NCI-H446 treated with DMSO at 0.1 percent for 48 hours (cell line): ENCODE results near the gene CTBP2.

Source experiments
- DNase-seq: peaks from one replicate; lab custom pipeline; 2025; lab: John Stamatoyannopoulos, UW

Gene CTBP2

DNA sequence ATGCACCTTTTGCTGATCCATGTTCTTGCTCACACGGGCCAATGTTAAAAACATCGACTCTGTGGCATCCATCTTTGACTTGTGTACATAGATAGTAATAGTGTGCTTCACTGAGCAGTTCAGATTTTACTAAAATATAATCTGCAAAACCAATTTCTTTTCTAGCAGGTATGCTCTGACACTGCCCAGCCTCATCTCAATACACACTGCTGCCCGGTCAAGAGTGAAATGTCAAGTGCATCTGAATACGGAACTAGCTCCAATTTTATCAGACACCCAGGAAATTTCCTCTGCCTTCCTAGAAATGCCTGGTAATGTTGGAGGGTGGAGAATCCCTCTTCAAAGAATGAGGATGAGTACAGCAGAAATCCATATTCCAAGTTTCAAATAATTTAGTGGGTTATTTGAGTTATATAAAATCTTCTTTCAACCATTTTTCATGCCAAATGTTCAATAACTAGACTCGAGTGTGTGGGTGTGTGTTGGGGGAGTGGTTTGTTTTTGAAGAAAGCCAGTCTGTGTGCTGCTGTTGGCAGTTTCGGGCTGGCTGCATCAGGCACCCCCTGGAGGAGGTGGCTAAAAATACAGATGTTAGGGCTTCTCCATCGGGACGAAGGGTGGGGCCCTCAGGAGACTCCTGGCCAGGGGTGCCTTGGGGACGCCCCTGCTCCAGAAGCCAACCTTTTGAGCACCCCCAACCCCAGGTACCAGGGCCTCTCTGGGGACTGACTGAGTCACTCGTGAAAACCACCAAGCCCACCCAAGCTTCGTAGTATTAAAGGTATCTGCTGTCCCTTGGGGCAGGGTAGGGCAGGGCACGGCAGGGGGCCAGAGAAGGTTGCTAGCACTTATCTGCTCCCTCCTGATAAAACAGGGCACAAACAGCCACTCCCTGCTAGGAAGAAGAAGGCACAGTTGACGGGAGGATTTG is 15.4 kb downstream of the CTBP2 start:
- DNase-seq = no peak

DNA sequence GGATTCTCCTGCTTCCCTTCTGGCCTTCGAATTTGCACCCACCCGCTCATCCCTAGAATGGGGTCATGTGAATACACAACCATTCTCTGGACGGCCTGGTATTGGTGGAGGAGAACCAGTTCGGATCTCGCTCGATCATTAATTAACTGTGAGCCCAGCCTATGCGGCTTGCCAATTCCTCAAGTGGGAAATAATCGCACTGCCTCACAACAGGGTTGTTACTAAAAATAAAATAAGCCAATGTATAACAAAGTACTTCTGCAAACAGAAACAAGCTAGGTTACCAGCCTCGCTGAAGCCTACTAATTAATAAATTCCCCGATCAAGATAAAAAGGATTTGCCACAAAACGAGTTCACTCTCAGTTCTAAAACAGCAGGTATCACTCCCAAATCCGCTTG is 16.2 kb downstream of the CTBP2 start:
- no peak for DNase-seq

DNA sequence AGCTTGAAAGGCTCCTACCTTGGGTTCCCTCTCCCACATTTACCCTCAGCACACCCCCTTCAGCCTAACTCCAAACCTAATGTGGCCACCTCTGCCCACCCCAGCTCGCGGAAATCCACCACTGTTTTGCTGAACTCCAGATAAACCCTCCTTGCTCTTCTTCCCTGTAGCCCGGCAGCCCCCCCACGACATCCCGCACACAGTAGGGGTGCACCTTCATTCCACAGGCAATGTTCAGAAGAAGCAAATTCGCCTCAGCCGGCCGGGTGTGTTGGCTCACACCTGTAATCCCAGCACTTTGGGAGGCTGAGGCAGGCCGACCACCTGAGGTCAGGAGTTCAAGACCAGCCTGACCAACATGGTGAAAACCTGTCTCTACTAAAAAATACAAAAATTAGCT is 17.4 kb downstream of the CTBP2 start:
- no peak for DNase-seq

DNA sequence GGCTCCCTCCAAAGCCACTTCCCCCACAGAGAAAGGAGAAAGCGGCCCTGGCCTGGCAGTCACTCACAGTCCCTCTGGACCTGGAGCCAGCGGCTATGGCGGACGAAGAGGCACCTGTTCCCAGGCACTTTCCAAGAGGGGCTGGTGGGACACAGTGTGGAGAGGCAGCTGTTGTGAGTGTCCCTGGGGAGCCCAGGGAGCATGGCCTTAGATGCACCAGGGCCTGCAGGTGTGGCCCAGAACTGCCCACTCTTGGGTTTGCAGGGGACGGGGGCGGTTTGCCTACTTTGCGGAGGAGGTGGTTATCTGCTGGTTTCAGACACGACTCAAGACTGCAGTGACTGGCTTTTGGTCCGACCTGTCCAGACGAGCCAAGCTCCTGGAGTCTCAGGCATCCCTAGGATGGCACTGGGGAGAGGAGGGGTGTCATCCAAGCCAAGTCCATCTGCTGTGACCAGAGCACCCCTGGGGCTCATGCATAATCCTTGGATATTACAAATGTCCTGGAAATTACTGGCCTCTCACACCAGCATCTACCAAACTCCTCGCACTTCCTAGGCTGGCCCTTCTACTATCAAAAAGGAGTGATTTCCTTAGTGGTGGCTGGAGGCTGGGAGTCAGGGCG is 18.4 kb downstream of the CTBP2 start:
- no peak for DNase-seq

DNA sequence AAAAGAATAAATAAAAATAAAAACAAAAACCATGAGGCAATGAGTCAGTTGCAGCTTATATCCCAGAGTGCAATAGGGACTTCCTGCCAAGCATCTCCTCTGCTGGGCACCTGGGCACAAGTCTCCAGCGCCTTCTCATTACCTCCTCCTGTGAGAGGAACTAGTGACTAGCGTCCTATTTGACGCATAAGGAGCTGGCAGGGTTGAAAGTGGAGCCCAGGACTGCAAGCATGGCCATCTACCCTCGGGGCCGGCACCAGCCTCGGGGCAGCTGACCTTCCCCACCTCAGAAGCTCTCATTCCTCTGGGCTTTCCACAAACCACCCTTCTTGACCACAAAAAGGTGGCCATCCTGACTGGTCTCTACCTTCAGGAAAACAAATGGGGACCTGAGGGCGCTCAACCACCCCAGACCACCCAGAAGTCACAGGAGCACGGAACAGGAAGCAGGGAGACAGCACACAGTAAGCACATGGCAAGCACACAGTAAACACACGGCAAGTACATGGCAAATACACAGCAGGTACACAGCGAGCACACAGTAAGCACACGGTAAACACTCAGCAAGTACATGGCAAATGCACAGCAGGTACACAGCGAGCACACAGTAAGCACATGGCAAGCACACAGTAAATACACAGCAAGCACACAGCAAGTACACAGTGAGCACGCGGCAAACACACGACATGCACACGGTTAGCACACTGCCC is 19.1 kb downstream of the CTBP2 start:
- DNase-seq = no peak

DNA sequence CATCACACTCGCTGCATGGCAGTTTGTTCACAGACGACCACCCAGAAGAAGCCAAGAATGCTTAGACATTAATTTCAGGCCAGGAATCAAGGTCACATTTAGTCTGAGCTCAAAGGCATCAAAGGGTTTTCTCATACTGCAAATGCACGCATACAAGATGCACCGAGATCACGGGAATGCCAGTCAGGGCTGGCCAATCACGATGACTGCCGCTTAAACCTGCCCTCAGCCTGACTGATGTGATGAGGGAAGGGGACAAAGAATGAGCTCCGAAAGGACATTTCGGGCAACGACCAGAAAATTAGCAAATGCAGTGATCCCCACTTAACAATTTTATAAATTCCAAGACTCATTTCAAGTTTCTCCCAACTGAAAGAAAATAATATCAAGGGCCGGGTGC is 20.2 kb downstream of the CTBP2 start:
- no peak for DNase-seq

DNA sequence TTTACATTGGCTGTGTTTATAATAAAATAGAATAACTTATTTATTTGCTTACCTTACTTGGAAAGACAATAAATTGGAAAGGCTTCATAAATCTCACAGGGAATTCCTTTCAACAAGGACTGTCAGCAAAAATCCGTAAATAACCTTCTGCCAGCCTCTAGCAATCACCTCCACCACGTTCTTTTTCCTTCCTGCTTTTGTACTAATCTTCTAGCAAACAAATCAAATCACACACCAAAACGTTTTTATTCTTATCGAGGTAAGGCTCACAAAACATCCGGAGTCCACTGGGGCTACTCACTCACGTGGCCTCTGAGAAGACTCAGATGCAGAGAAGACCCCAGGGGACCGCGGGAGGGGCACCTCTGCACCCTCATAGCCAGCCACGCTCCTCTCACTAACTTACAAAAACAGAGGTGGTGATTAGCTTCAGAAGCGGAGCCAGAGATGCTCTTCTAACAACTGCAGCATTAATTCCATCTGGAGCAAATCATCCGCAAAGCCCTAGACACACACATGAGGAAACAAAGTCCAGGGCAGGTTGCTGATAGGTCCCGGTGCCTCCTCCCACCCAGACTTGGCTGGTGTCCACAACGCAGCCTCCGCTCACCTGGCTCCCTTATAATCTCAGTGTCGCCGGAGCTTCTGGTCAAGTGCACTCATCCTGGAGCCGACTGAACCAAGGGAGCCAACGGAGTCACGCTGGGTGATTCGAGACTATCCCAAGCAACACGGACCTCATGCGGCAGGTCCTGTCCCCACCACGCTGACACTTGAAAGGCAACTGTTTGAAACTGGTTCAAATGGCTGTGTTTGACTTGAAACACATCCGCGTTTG is 22.5 kb downstream of the CTBP2 start:
- no peak for DNase-seq

DNA sequence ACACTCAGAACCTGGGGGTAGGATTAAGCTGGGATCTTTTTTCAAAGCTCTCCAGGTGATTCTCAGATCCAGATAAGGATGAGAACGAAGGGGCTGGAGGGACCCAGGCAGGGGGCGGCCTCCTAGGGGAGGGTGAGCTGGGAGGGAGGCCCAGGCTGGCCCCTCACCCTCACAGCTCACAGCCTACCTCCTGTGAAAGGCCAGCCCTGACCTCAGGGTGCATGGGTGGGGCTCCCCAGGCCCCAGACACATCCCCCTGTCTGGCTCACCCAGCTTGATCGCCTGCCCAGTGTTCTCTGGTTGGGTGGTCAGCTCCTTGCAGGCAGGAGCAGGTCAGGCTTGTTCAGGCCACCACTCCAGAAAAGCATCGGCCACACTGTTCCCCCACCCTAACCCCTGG is 24.3 kb downstream of the CTBP2 start:
- DNase-seq = no peak

DNA sequence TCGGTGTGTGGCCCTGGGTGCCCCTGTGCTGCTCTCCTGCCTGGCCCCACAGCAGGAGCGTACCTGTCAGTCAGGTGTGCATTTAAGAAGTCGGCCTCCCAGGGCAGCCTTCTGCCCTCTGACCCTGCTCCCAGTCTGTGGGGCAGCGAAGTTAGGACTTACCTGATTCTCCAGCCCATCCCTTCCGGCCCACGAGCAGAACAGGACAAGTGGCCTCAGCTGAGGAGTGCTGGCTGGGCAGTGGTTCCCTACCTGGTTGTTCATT is 24.7 kb downstream of the CTBP2 start:
- DNase-seq = no peak

DNA sequence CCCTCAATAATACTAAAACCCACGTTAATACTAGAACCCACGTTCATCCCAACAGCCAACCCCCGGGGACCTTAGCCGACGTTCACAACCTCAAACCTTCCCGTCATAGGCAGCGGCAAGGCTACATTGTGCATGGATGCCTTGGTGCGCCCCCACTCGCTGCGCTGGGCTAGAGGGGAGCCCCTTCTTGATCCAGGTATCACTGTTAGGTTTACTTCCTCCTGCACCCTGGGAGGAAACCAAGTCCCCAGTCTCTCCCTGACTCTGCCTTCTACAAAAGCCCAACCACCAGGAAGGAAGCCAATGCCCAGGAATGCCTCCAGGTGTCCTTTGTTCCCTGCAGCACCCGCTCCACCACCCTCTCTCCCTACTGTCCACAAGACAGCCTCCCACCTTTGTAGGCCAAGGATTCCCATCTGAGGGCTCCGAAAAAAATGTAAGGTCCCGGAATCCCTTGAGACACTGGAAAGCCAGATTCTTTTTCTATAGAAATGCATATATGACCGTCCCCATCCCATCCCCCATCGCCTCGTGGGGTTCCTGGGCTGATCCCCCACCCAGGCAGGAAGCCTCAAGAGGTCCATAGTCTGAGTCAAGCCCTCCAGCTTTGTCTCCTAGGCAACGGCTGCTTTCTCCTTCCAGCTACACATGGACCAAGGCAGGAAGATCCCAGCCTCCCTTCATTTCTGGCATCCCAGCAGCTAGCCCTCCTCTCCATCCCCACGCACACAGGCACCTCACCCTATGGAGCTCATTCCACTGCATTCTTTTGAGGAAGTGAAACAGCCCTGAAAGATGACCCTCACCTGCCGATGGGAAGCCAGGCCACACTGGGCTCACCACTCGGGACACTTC is 25.2 kb downstream of the CTBP2 start:
- DNase-seq = no peak

DNA sequence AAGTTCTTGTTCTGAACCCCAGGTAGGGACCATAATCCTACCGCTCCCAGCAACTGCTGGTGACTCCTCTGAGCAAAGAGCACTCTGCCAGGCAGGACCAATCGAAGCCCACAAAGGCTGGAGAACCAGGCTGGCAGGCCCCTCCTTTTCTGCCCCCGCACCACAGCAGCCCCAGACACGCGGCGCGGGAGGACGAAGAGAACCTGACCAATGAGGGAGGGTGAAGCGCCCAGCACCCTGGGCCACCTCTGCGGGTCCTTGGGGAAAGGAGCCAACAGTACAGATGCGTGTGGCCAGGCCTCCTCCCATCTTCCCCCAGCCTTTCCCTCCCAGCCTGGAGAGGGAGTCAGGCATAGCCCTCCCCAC is 25.9 kb downstream of the CTBP2 start:
- no peak for DNase-seq

DNA sequence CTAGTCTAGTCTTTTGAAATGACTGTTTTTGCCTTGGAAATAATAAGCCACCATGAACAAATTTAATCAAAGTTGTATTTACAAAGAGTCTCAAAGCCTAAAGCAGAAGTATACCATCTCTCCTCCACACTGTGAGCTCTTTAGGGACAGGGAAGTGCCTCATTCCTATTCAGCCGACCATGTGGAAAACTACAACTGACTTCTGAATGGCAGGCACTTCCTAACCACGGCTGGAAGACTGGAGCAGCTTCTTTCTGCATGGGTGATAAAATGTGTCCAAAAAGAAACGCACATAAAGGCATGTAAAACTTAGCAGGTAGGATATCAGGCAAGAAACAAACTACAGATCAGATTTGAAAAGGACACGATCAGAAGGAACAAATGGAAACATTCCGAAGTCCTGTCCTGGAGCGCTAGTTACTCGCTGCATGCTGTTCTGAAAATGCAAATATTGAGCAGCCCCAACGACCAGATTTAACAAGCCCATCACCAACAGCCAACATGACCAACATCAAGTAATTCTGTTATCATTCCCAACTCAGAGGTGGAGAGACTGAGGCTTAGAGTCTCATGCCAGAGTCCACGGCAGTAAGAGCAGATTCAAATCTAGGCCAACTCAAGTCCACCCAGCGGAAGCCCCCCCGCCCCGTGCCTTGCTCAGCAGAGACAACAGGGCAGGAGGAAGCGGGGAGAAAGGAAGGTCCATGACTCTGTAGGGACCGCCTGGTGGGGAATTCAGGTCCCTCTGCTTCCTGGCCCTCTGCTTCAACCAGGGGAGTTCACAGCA is 26.5 kb downstream of the CTBP2 start:
- DNase-seq = no peak

DNA sequence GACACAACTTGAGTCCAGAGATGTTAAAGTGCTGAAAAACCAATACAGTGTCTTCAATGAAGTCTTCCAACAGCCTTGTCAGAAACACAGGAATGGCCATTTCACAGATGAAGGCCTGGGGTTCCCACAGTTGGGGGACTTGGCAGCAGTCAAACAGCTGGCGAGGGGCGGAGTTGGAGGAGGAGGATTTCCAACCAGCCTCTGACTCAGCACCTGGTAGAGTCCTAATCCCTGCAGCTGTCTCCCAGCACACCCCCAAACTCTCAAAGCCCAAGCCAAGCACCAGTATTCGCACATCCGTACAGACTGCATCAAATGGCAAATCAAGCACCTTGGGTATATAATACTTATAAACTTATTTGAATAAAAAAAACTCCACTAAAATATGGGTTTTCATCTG is 28.0 kb downstream of the CTBP2 start:
- DNase-seq = no peak

DNA sequence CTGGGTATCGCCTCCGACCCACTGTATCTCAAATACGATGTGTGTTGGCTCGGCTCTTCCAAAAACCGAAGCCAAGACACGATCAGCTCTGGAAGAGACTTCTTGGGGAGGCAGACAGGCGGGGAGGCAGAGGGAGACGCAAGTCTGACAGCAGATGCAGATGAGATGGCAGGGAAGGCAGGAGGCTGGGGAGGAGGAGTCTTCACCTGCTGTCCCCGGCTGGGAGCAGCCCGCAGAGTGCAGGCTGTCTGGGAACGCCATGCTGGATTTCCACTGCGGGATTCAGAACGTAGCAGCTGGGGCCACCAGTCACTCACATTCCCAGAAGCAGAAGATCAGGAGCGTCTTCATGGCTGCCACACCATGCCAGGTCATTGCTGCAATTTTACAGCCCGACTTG is 29.4 kb downstream of the CTBP2 start:
- DNase-seq = no peak

DNA sequence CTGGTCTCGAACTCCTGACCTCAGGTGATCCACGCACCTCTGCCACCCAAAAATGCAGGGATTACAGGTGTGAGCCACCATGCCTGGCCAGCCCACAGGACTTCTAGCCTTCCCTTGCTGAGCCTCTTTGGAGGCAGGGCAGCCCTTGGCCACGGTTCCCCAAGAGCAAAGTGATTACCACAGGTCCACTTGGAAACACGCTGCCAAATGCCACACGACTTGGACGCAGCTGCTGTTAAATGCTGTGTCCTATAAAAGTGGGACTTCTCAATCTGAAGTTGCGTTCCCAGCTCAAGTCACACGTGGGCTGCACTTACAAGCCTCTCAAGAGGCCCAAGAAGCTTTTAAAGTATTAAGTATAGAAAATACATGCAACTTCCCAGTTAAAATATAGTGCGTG is 30.1 kb downstream of the CTBP2 start:
- DNase-seq = no peak

DNA sequence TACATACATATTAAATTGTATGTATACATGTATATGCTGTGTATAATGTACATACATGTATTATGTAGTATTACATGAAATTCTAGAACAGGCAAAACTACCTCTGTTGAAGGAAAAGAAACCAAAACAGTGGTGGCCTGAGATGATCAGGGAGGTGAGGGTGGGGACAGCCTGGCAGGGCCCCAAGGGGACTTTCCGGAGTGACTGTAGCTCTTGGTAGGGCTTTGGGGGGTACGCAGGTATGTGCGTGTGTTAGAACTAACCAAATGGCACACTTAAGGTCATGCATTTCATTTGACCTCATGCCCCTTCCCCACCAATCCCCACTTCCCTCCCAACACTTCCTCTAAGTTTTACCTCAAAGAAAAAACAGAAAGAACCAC is 31.3 kb downstream of the CTBP2 start:
- DNase-seq = no peak

DNA sequence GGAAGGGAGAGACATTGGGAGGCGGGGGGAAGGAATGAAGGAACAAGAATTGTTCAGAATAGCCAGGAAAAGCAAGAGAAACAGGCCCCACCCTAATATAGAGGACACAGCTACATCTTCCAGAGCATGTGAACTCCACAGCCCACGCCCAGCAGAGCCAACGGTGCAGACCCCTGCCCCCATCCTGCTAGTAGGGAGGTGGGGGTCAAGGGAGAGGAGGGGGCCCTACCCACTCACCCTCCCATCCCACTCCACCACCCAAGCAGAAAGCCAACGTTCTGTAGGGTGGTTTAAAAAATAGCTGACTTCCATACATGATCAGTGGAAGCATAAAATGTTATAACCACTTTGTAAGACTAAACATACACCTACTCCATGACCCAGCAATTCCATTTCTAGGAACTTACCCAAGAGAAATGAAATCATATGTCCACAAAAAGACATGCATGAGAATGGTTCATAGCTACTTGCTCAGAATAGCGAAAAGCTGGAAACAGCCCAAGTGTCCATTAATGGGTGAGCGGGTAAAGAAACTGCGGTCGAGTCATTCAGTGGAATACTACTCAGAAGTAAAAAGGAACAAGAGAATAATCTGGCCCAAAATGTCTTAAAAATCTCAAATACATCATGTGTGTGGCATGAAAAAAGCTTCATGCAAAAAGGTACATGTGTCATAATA is 31.8 kb downstream of the CTBP2 start:
- DNase-seq = no peak

DNA sequence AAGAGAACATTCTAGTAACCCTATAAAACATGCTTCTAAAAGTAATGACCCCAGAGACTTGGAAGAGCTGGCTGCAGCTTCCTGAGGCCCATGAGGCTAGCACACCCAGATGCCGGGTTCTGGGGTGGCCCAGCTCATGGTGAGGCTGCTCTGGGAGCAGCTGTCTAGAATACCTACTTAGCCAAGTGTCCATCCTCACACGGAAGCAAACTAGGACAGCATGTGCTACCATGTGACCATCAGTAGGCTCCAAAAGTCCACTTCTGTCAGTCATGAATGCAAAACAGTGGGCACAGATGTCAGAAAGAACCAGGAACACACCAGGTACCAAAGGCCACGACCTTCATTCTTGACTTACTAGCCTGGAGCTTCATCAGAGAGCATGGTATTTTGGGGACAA is 32.4 kb downstream of the CTBP2 start:
- DNase-seq = no peak

DNA sequence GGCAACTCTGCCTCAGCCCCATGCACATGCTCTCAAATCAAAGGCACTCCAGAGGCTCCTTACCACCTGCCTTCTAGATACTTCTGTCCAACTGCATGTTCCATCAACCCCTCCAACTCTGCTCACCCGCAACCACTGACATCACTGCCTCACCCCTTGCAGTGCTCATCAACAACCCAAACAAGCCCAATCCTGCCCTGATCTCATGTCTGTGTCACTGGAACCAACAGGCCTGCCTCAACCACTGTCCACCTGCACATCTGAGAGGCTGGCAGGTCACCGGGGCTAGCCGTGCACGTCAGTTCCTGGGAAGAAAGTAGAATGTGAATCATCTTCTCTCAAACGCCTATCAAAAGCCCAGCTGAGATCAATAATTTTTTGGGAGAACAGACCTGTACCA is 33.3 kb downstream of the CTBP2 start:
- no peak for DNase-seq
